ENCODE results near the gene EXOC4.

EXOC4 gene

DNA sequence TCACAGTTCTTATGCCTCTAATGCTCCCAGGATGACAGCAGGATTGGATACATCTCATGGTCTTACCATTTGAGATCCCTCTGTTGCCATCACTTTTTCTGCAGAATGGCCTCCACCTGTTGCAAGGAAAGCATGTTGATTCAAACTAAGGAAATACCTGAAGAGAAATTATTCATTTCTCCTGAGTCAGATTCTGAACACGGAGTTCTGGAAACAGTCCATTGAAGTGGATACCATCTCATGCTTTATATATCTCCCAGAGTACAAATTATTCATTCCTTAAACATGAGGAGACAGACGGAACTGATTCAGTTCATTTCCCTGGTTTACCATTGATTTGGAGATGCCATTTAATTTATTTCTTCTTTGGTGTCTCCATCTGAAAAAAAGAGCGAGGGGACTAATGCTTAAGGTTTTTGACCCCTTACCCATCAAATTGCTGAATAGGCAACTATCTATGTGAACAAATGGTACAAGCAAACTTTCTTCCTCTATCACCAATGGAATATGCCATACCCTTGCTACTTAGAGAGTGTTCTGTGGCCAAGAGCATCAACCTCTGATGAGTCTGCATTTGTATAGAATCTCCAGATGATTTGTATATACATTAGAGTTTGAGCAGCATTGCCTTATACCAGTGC lies 569.2 kb downstream of the EXOC4 start:
- TF ChIP-seq, protein P1, sequence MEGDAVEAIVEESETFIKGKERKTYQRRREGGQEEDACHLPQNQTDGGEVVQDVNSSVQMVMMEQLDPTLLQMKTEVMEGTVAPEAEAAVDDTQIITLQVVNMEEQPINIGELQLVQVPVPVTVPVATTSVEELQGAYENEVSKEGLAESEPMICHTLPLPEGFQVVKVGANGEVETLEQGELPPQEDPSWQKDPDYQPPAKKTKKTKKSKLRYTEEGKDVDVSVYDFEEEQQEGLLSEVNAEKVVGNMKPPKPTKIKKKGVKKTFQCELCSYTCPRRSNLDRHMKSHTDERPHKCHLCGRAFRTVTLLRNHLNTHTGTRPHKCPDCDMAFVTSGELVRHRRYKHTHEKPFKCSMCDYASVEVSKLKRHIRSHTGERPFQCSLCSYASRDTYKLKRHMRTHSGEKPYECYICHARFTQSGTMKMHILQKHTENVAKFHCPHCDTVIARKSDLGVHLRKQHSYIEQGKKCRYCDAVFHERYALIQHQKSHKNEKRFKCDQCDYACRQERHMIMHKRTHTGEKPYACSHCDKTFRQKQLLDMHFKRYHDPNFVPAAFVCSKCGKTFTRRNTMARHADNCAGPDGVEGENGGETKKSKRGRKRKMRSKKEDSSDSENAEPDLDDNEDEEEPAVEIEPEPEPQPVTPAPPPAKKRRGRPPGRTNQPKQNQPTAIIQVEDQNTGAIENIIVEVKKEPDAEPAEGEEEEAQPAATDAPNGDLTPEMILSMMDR (IDR thresholded peaks at IDR 0.05) = no peak

DNA sequence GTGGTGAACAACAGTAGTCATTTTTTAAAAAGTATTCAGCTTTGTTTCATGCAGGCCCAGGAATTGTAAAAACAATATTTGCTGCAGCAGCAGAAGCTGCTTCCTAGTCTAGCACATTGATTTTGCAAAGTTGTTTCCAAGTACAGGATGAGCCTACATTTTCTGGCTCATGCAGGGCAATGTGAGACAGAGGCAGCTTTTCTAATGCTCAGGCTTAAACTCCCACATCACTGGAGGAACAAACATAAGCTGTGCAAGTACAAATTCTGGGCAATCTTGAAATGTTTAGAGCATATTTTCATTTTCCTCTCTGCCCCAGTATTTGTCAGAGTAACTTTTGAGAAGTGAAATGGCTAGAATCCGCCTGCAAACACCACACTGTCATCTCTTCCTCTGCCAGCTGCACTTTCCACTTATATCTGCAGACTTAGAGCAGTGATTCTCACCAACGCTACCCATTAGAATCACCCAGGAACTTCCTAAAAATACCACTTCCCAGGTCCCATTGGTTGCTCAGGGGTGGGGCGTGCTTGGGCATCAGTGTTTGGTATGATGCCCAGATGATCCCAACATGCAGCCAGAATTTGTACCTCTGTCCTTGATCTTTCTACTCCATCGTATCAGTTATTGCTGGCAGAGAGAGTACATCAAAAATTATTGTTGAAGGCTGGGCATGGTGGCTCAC lies 570.1 kb downstream of the EXOC4 start:
- TF ChIP-seq, protein P1 (IDR thresholded peaks at IDR 0.05) = no peak

DNA sequence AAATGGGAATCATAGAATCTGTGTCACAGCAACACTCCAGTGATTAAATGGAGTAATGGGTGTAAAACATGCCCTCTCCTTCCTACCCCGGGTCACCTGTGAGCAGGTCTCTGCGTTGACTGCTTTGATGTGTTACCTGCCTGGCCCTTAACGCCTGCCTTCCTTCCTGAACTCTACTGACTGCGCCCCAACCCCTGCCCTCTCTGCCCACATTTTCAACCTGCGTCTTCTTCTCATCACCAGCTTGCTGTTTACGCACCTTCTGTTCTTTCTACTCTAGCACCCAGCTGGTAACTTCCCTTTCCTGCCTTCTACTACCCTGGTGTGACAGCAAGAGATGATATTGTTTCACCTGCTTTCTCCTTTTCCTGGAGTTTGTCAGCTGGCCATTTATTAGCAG lies 571.3 kb downstream of the EXOC4 start:
- TF ChIP-seq, protein P1 (IDR thresholded peaks at IDR 0.05) = no peak

DNA sequence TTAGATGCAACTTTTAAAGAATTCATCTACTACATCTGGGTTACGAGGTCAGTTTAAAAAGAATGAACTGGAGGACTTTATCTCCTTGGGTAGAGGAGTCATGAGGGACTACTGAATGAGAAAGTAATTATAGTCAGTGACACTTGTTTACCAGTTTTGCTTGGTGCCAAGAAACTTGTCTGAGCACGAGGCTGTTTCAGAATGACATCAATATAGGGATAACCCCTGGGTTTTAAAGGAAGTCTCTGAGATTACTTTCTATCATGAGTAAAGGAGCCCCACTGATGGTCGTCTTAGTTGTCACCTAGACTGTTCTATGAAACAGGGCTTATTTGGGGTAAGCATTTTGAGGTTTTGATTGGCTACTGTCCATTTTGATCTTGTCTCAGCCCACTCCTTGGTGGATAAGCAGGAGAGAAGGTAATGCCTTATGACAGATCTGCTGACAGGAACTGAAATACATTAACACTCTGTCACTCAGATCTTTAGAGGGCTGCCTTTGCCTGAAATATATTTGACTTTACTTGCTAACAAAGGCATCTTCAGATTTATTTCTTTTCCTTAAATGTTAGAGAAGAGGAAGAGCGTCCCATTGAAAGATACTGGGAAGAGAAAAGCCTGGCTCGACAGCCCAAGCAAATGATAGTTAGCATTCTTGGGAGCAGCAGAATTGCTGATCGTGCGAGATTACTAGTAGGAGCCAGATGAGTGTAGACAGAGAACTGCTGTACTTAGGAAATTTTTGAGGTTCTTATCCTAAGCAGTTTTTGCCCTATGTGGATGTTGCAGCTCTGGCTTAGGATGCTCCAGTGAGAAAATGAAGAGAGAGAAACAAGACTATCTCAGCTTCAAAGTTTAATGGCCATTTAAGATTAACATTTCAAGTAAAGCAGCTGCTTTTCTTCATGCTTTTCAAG lies 575.1 kb downstream of the EXOC4 start:
- TF ChIP-seq, protein P1 (IDR thresholded peaks at IDR 0.05) = no peak

DNA sequence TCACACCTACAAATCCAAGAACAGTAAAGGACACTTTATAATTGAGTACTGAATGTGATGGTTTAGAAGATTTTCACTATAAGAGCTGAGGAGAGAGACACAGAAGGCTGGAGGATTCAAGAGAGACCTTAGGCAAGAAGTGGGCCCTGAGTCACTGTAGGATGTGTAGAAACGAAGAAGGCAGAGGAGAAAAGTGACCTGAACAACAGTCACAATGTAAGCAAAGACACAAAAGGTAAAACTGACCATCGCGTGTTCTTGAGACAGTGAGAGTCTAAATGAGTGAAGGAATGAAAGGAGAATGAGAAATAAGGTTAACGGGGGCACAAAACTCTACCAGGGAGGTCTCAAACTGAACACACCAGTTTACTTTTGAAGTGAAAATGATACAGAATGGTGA lies 576.0 kb downstream of the EXOC4 start:
- TF ChIP-seq, protein P1 (IDR thresholded peaks at IDR 0.05) = no peak

DNA sequence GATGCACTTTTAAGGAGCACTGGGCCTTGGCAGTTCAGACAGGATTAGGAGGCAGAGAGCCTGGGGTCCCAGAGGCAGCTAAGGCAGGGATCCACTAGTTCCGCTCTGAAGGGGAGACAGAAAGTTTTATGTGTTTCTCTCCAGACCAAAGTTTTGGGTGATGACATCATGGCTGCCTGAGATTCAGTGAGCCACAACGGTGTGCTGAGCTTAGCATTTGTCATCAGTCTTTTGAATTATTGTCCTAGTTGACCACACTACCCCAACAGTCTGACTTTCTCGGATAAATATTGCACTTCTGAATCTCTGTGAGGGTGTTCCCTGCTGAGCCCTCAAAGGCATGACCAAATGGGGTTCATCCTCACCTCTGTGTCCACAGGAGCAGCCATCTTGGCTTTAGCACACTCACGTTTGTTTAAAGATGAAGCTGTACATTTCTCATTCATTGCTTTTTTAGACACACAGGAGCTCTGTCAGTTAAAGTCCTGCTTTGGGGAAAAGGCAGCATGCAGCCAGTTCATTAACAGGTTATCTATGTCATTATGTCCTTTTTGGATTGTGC lies 576.5 kb downstream of the EXOC4 start:
- TF ChIP-seq, protein P1 (IDR thresholded peaks at IDR 0.05) = no peak

DNA sequence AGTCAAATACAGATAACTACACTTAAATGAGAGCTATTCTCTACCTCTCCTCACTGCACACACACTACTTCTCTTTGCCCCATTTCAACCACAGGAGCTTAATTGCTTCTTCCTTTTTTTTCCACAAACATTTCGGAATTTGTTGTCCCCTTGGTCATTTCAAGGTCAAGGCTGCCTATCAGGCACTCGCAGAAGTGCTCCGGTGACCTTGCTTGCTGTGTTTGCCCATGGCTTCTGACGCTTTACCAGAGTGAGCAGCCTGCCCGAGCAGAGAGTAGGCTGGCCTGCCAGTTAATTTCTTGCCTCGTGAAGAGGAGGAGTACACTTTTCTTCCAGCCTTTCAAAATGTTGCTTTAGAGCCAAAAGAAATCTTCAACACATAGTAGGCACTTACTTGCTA lies 577.2 kb downstream of the EXOC4 start:
- TF ChIP-seq, protein P1 (IDR thresholded peaks at IDR 0.05) = no peak

Data from LNCAP (cell line).